HepG2 (cell line): Measurements from ENCODE around the gene C2orf42. TPM values are rescaled to one million over a fixed set of nuclear protein-coding genes. Genes with fewer than 3 reads are reported as not detected.
A peak's percentile ranks its signal among the peaks of the same experiment; 100 is the strongest.

Source experiments
- CTCF ChIP-seq: sonication (generic); formaldehyde crosslinking; IDR thresholded peaks from 2 replicates; pipeline ENCODE4 v1.5.0; 2020; ENCODE audit warnings: mild to moderate bottlenecking, missing genetic modification reagents, moderate library complexity
- IKZF4 ChIP-seq: sonication (generic); formaldehyde crosslinking; IDR thresholded peaks from 2 replicates; pipeline ENCODE4 v1.5.1; 2020; ENCODE audit warnings: borderline replicate concordance, mild to moderate bottlenecking, low read depth, missing genetic modification reagents; ENCODE audit errors: not compliant biosample characterization
- IRX3 ChIP-seq: sonication (generic); formaldehyde crosslinking; IDR thresholded peaks from 2 replicates; pipeline ENCODE4 v1.8.1; 2023; ENCODE audit warnings: mild to moderate bottlenecking, low read depth, missing genetic modification reagents, borderline replicate concordance
- KLF9 ChIP-seq: IDR thresholded peaks from 2 replicates; pipeline ENCODE4 v1.6.1; 2016; ENCODE audit warnings: low read depth
- LBX2 ChIP-seq: sonication (generic); formaldehyde crosslinking; IDR thresholded peaks from 2 replicates; pipeline ENCODE4 v1.5.0; 2020; ENCODE audit warnings: missing genetic modification reagents, mild to moderate bottlenecking, borderline replicate concordance
- MTF2 ChIP-seq: sonication (generic); formaldehyde crosslinking; IDR thresholded peaks from 2 replicates; pipeline ENCODE4 v1.5.0; 2020; ENCODE audit warnings: missing genetic modification reagents, borderline replicate concordance
- MXD4 ChIP-seq: IDR thresholded peaks from 2 replicates; pipeline ENCODE4 v1.6.1; 2016; ENCODE audit warnings: mild to moderate bottlenecking, missing biosample characterization, missing genetic modification reagents
- NKX3-1 ChIP-seq: sonication (generic); formaldehyde crosslinking; IDR thresholded peaks from 2 replicates; pipeline ENCODE4 v1.5.0; 2020; ENCODE audit warnings: missing genetic modification reagents
- NONO ChIP-seq, 2 experiments: fragments of 450-650 bp in 1 of 2; sonication (generic) in 1 of 2; formaldehyde crosslinking in 1 of 2; IDR thresholded peaks in 1 of 2; conservative IDR thresholded peaks in 1 of 2; 2 replicates each; pipeline versions ENCODE4 v1.6.1 to v1.8.0; 2017 to 2022; ENCODE audit warnings: mild to moderate bottlenecking in 1 of 2, missing genetic modification reagents in 1 of 2, moderate library complexity in 1 of 2
- SALL1 ChIP-seq: sonication (generic); formaldehyde crosslinking; IDR thresholded peaks from 2 replicates; pipeline ENCODE4 v1.8.0; 2022; ENCODE audit warnings: mild to moderate bottlenecking, missing genetic modification reagents
- SIN3A ChIP-seq: IDR thresholded peaks from 2 replicates; pipeline ENCODE4 v1.6.1; 2011; ENCODE audit warnings: low read depth, mild to moderate bottlenecking, control low read depth, low read length, borderline replicate concordance
- SKI ChIP-seq: fragments of 450-650 bp; IDR thresholded peaks from one replicate; pipeline ENCODE4 v1.6.1; 2018; ENCODE audit warnings: mild to moderate bottlenecking; ENCODE audit not compliant: partially characterized antibody
- SP5 ChIP-seq: IDR thresholded peaks from 2 replicates; pipeline ENCODE4 v1.6.1; 2016; ENCODE audit warnings: low read depth, borderline replicate concordance
- SRY ChIP-seq: sonication (generic); formaldehyde crosslinking; IDR thresholded peaks from 2 replicates; pipeline ENCODE4 v1.8.0; 2022; ENCODE audit warnings: mild to moderate bottlenecking, missing genetic modification reagents
- SSRP1 ChIP-seq: IDR thresholded peaks from 2 replicates; pipeline ENCODE4 v1.6.1; 2016; ENCODE audit warnings: control low read depth
- TARDBP ChIP-seq: sonication (generic); formaldehyde crosslinking; IDR thresholded peaks from 2 replicates; pipeline ENCODE4 v1.8.0; 2022; ENCODE audit warnings: mild to moderate bottlenecking, missing genetic modification reagents
- THAP9 ChIP-seq: sonication (generic); formaldehyde crosslinking; IDR thresholded peaks from 2 replicates; pipeline ENCODE4; 2020; ENCODE audit warnings: missing genetic modification reagents, mild to moderate bottlenecking, borderline replicate concordance
- XRCC5 ChIP-seq: fragments of 200-400 bp; formaldehyde crosslinking; optimal IDR thresholded peaks from 2 replicates; pipeline ENCODE3; 2017; ENCODE audit warnings: mild to moderate bottlenecking, low read length
- YY1 ChIP-seq: IDR thresholded peaks from 2 replicates; pipeline ENCODE4 v1.6.1; 2011; ENCODE audit warnings: low read length, low read depth, moderate library complexity, mild to moderate bottlenecking; ENCODE audit not compliant: insufficient read depth, insufficient replicate concordance
- ZFX ChIP-seq: sonication (generic); formaldehyde crosslinking; IDR thresholded peaks from 2 replicates; pipeline ENCODE4 v1.4.0; 2020; ENCODE audit warnings: mild to moderate bottlenecking, low read depth, missing genetic modification reagents, moderate library complexity
- ZNF230 ChIP-seq: sonication (generic); formaldehyde crosslinking; IDR thresholded peaks from 2 replicates; pipeline ENCODE4 v1.4.0; 2020; ENCODE audit warnings: mild to moderate bottlenecking, missing genetic modification reagents
- ZNF253 ChIP-seq: sonication (generic); formaldehyde crosslinking; IDR thresholded peaks from 2 replicates; pipeline ENCODE4 v1.8.0; 2022; ENCODE audit warnings: mild to moderate bottlenecking, missing genetic modification reagents, borderline replicate concordance
- ZNF709 ChIP-seq: sonication (generic); formaldehyde crosslinking; IDR thresholded peaks from 2 replicates; pipeline ENCODE4 v1.5.0; 2020; ENCODE audit warnings: mild to moderate bottlenecking, missing genetic modification reagents
- polyA plus RNA-seq, 8 experiments: library from polyadenylated mRNA; depleted of rRNA in 3 of 8; stranded (reverse) in 7 of 8; unstranded in 1 of 8; fragments of >200 nt; fragmentation: Illumina TruSeq in 4 of 8; extraction: Trizol in 4 of 8; gene quantifications; 2 replicates each; pipeline versions ENCODE4 v1.2.1 to v1.2.3, GENCODE V29; 2011 to 2016; ENCODE audit warnings: low read depth in 4 of 8, missing spikeins in 1 of 8, mixed read lengths in 1 of 8; ENCODE audit not compliant: insufficient read depth in 1 of 8
- total RNA-seq, 5 experiments: library from RNA; depleted of rRNA; stranded (reverse); fragments of >200 nt; fragmentation: Illumina TruSeq; extraction: Trizol; gene quantifications; 2 replicates each; pipeline ENCODE4 v1.2.3, GENCODE V29; 2016; ENCODE audit warnings: low read depth in 1 of 5

C2orf42 gene
- total and polyA plus RNA-seq, 2 of the 13 experiments (the other 11 are each of a cell fraction or from before 2014, with no cell fraction given) = 9.3 to 9.9 TPM

- 0 out of 2 replicates have a peak, but pooled peaks have one; percentile 5 for TF ChIP-seq ZNF230 (CRISPR knock-in tag)
- 0 out of 2 replicates have a peak, but pooled peaks have one; percentile 79 for TF ChIP-seq IRX3 (CRISPR knock-in tag)
- TF ChIP-seq ZNF253 (CRISPR knock-in tag) = peak; percentile 78; the same call in 1 of the 2 replicates
- TF ChIP-seq SSRP1 (CRISPR knock-in tag) = peak; percentile 49
- TF ChIP-seq NONO (IDR thresholded peaks at IDR 0.05) = no peak
- TF ChIP-seq NONO (CRISPR knock-in tag; conservative IDR thresholded peaks at IDR 0.05) = no peak
- TF ChIP-seq MTF2 (CRISPR knock-in tag) = no peak
- no peak; the same call in 1 of the 2 replicates for TF ChIP-seq SIN3A
- no peak for TF ChIP-seq YY1
- TF ChIP-seq TARDBP (CRISPR knock-in tag) = peak; percentile 78
- no peak for TF ChIP-seq KLF9 (CRISPR knock-in tag)
- TF ChIP-seq XRCC5 = peak; percentile 45
- TF ChIP-seq THAP9 (CRISPR knock-in tag) = no peak
- TF ChIP-seq LBX2 (CRISPR knock-in tag) = no peak
- peak; percentile 51; the same call in 1 of the 2 replicates for TF ChIP-seq SP5 (CRISPR knock-in tag)
- peak; percentile 8; the same call in 1 of the 2 replicates for TF ChIP-seq CTCF (CRISPR knock-in tag)
- peak; percentile 58 for TF ChIP-seq IKZF4
- 0 out of 2 replicates have a peak, but pooled peaks have one; percentile 61 for TF ChIP-seq SRY (CRISPR knock-in tag)
- TF ChIP-seq ZFX = peak; percentile 21; the same call in 1 of the 2 replicates
- no peak for TF ChIP-seq ZNF709 (CRISPR knock-in tag)
- no peak for TF ChIP-seq NKX3-1 (CRISPR knock-in tag)
- no peak for TF ChIP-seq SKI
- no peak for TF ChIP-seq MXD4
- TF ChIP-seq SALL1 (CRISPR knock-in tag) = peak; percentile 57; the same call in 1 of the 2 replicates
Observed at GRCh38 chr2:70143314-70144150, 47.3 kb downstream of the C2orf42 start (continued).
